Central memory CD8-positive, alpha-beta T cell (primary cell): ENCODE results near the gene HAUS6.

Experiments
- ATAC-seq: fragments of 150-1000 bp; cut with Tn5 transposase; replicated peaks from 2 replicates; pipeline ENCODE4 v1.10.0; 2022; ENCODE audit warnings: mild to moderate bottlenecking, moderate FRiP score, moderate number of reproducible peaks; ENCODE audit not compliant: poor library complexity, severe bottlenecking; ENCODE audit errors: extremely low read depth
- DNase-seq, 2 donors: peaks; one replicate each; pipeline ENCODE4 v3.0.0; 2021; ENCODE audit warnings: low spot score in 2 of 2
- H3K27ac Mint-ChIP-seq: one replicate; pipeline ENCODE4 v1.8.0; 2022; ENCODE audit warnings: low read depth, mild to moderate bottlenecking, moderate library complexity, mixed read lengths
- H3K27me3 Mint-ChIP-seq: one replicate; pipeline ENCODE4 v1.8.0; 2022; ENCODE audit warnings: mixed read lengths
- H3K36me3 Mint-ChIP-seq: one replicate; pipeline ENCODE4 v1.8.0; 2022; ENCODE audit warnings: mild to moderate bottlenecking, moderate library complexity, mixed read lengths; ENCODE audit not compliant: insufficient read depth
- H3K4me1 Mint-ChIP-seq: one replicate; pipeline ENCODE4 v1.8.0; 2022; ENCODE audit warnings: mixed read lengths
- H3K4me3 Mint-ChIP-seq: one replicate; pipeline ENCODE4 v1.8.0; 2022; ENCODE audit warnings: mild to moderate bottlenecking, moderate library complexity, mixed read lengths
- H3K9me3 Mint-ChIP-seq: one replicate; pipeline ENCODE4 v1.8.0; 2022; ENCODE audit warnings: mixed read lengths

HAUS6 gene

GRCh38 chr9:19130436-19130835 lies 27.7 kb upstream of the HAUS6 start:
- no peaks in the 10 kb centered on the region for H3K9me3 Mint-ChIP-seq
- no peak for ATAC-seq
- H3K27ac Mint-ChIP-seq = peak overlapping the region; percentile 94
- H3K36me3 Mint-ChIP-seq = peaks cover 13% of the 10 kb centered on the region
- no peak for DNase-seq
- H3K4me1 Mint-ChIP-seq = peaks cover 30% of the 10 kb centered on the region
- H3K27me3 Mint-ChIP-seq = no peaks in the 10 kb centered on the region
- H3K4me3 Mint-ChIP-seq = no peak overlapping the region

- peak overlapping the region; percentile 84 for H3K4me3 Mint-ChIP-seq
- H3K36me3 Mint-ChIP-seq = peaks cover 18% of the 10 kb centered on the region
These were observed 25.3 kb upstream of the HAUS6 start for GRCh38 chr9:19127871-19128500.

GRCh38 chr9:19124430-19124793 lies 21.7 kb upstream of the HAUS6 start:
- Mint-ChIP-seq H3K4me1 (peaks cover 44% of the 10 kb centered on the region), H3K9me3 (no peaks in the 10 kb centered on the region), H3K27ac (no peak overlapping the region), H3K27me3 (no peaks in the 10 kb centered on the region), H3K4me3 (peak overlapping the region; percentile 27), H3K36me3 (peaks cover 46% of the 10 kb centered on the region)
- ATAC-seq (no peak), DNase-seq (no peak)

More at GRCh38 chr9:19127871-19128500, 25.3 kb upstream of the HAUS6 start:
- DNase-seq (peak in 1 of 2 donors; percentile 22), ATAC-seq (peak; percentile 19)
- peak overlapping the region; percentile 94 for H3K27ac Mint-ChIP-seq
- H3K4me1 Mint-ChIP-seq = peaks cover 47% of the 10 kb centered on the region
- H3K27me3 Mint-ChIP-seq = no peaks in the 10 kb centered on the region
- H3K9me3 Mint-ChIP-seq = no peaks in the 10 kb centered on the region

GRCh38 chr9:19122490-19123042 lies 19.9 kb upstream of the HAUS6 start:
- DNase-seq (no peak), ATAC-seq (no peak)
- Mint-ChIP-seq H3K27ac (no peak overlapping the region), H3K27me3 (no peaks in the 10 kb centered on the region), H3K4me1 (peaks cover 37% of the 10 kb centered on the region), H3K9me3 (no peaks in the 10 kb centered on the region), H3K4me3 (no peak overlapping the region), H3K36me3 (peaks cover 54% of the 10 kb centered on the region)

- ATAC-seq (no peak), DNase-seq (no peak)
- H3K27me3 Mint-ChIP-seq = no peaks in the 10 kb centered on the region
- no peak overlapping the region for H3K27ac Mint-ChIP-seq
- peaks cover 57% of the 10 kb centered on the region for H3K36me3 Mint-ChIP-seq
- peaks cover 27% of the 10 kb centered on the region for H3K4me1 Mint-ChIP-seq
- H3K9me3 Mint-ChIP-seq = no peaks in the 10 kb centered on the region
- no peak overlapping the region for H3K4me3 Mint-ChIP-seq
These were observed 18.2 kb upstream of the HAUS6 start for GRCh38 chr9:19120877-19121276.

GRCh38 chr9:19119801-19120440 lies 17.2 kb upstream of the HAUS6 start:
- Mint-ChIP-seq H3K27ac (no peak overlapping the region), H3K27me3 (no peaks in the 10 kb centered on the region), H3K36me3 (peaks cover 61% of the 10 kb centered on the region), H3K4me3 (no peak overlapping the region), H3K9me3 (no peaks in the 10 kb centered on the region), H3K4me1 (peaks cover 20% of the 10 kb centered on the region)
- DNase-seq = no peak
- no peak for ATAC-seq

GRCh38 chr9:19119246-19119645 lies 16.5 kb upstream of the HAUS6 start:
- Mint-ChIP-seq H3K4me3 (no peak overlapping the region), H3K4me1 (peaks cover 14% of the 10 kb centered on the region), H3K27ac (no peak overlapping the region), H3K27me3 (no peaks in the 10 kb centered on the region), H3K36me3 (peaks cover 62% of the 10 kb centered on the region), H3K9me3 (no peaks in the 10 kb centered on the region)
- no peak for DNase-seq
- no peak for ATAC-seq

GRCh38 chr9:19117039-19117716 lies 14.5 kb upstream of the HAUS6 start:
- peaks cover 57% of the 10 kb centered on the region for H3K36me3 Mint-ChIP-seq
- H3K27me3 Mint-ChIP-seq = no peaks in the 10 kb centered on the region
- H3K9me3 Mint-ChIP-seq = no peaks in the 10 kb centered on the region
- no peaks in the 10 kb centered on the region for H3K4me1 Mint-ChIP-seq
- DNase-seq = no peak
- H3K4me3 Mint-ChIP-seq = no peak overlapping the region
- no peak for ATAC-seq
- no peak overlapping the region for H3K27ac Mint-ChIP-seq

- H3K27me3 Mint-ChIP-seq = no peaks in the 10 kb centered on the region
- no peaks in the 10 kb centered on the region for H3K4me1 Mint-ChIP-seq
- H3K27ac Mint-ChIP-seq = no peak overlapping the region
- ATAC-seq = no peak
- H3K4me3 Mint-ChIP-seq = no peak overlapping the region
- H3K9me3 Mint-ChIP-seq = no peaks in the 10 kb centered on the region
- peaks cover 49% of the 10 kb centered on the region for H3K36me3 Mint-ChIP-seq
- DNase-seq = no peak
These were observed 13.5 kb upstream of the HAUS6 start for GRCh38 chr9:19116107-19116790.

- Mint-ChIP-seq H3K9me3 (no peaks in the 10 kb centered on the region), H3K36me3 (peaks cover 37% of the 10 kb centered on the region), H3K4me3 (no peak overlapping the region), H3K4me1 (no peaks in the 10 kb centered on the region), H3K27ac (no peak overlapping the region), H3K27me3 (no peaks in the 10 kb centered on the region)
- DNase-seq (no peak), ATAC-seq (no peak)
These were observed 12.1 kb upstream of the HAUS6 start for GRCh38 chr9:19114680-19115270.

GRCh38 chr9:19113964-19114679 lies 11.4 kb upstream of the HAUS6 start:
- no peaks in the 10 kb centered on the region for H3K9me3 Mint-ChIP-seq
- H3K27me3 Mint-ChIP-seq = no peaks in the 10 kb centered on the region
- ATAC-seq = no peak
- no peaks in the 10 kb centered on the region for H3K4me1 Mint-ChIP-seq
- no peak overlapping the region for H3K4me3 Mint-ChIP-seq
- DNase-seq = no peak
- peaks cover 30% of the 10 kb centered on the region for H3K36me3 Mint-ChIP-seq
- H3K27ac Mint-ChIP-seq = no peak overlapping the region
